Prostate gland (tissue), 2 donors: Measurements from ENCODE around the gene CAPS. TPM values are rescaled to one million over a fixed set of nuclear protein-coding genes. Genes with fewer than 3 reads are reported as not detected.
A peak's percentile ranks its signal among the peaks of the same experiment; 100 is the strongest.

Experiments used
- DNase-seq: peaks from one replicate; pipeline ENCODE4 v3.0.0-alpha.2; 2019; ENCODE audit warnings: low spot score
- H3K27ac ChIP-seq, 2 donors: fragments of 200-600 bp; sonication (generic); 2 replicates each; pipeline ENCODE4 v1.5.1; 2017 to 2019
- H3K27me3 ChIP-seq: fragments of 200-600 bp; sonication (generic); replicated peaks from 2 replicates; pipeline ENCODE4 v1.5.1; 2019; ENCODE audit not compliant: insufficient read depth
- H3K36me3 ChIP-seq, 2 donors: fragments of 200-600 bp; sonication (generic); 1 replicate in 1 of 2; 2 replicates in 1 of 2; pipeline versions ENCODE4 v1.5.1 to v1.8.1; 2017 to 2019
- H3K4me1 ChIP-seq: fragments of 200-600 bp; sonication (generic); replicated peaks from 2 replicates; pipeline ENCODE4 v1.5.1; 2019
- H3K4me3 ChIP-seq, 2 donors: fragments of 200-600 bp; sonication (generic); 2 replicates each; pipeline ENCODE4 v1.5.1; 2017 to 2019
- H3K9me3 ChIP-seq: fragments of 200-600 bp; sonication (generic); 2 replicates; pipeline ENCODE4 v1.5.1; 2017
- CTCF ChIP-seq, 4 experiments: fragments of 200-600 bp in 2 of 4; fragments of 450-650 bp in 2 of 4; sonication (generic) in 2 of 4; IDR thresholded peaks; 1 replicate in 3 of 4; 2 replicates in 1 of 4; pipeline ENCODE4 v1.5.1; 2016 to 2019; ENCODE audit warnings: antibody characterized with exemption in 4 of 4, mild to moderate bottlenecking in 2 of 4, moderate library complexity in 2 of 4
- POLR2A ChIP-seq: fragments of 450-650 bp; IDR thresholded peaks from one replicate; pipeline ENCODE4 v1.6.1; 2016; ENCODE audit warnings: antibody characterized with exemption, mild to moderate bottlenecking
- POLR2AphosphoS5 ChIP-seq: sonication (generic); formaldehyde crosslinking; IDR thresholded peaks from one replicate; pipeline ENCODE4 v1.6.1; 2017; ENCODE audit warnings: antibody characterized with exemption
- WGBS: methylation state at CpG from one replicate; pipeline ENCODE4 v1.1.5; 2018; 5-methylcytosine and 5-hydroxymethylcytosine counted together
- intact Hi-C: fragments of 100-400 bp; cut with DNase I; formaldehyde crosslinking; loops from one replicate; pipeline ENCODE4 v1.14.2; 2022
- total RNA-seq, 2 donors: library from RNA; depleted of rRNA; stranded (reverse); fragments of >200 nt; gene quantifications; one replicate each; pipeline ENCODE4 v1.1.0, GENCODE V29; 2016

The CAPS gene
- total RNA-seq, 2 donors from 2014 or later: 27.9 to 36.8 TPM

- H3K4me3 ChIP-seq: no peak overlapping the region
- TF ChIP-seq CTCF (IDR thresholded peaks at IDR 0.05) (no peak), POLR2AphosphoS5 (no peak), POLR2A (no peak)
- WGBS: 88% methylated on average over 8 of the region's 8 CpGs
- no peak for DNase-seq
- no peak overlapping the region for H3K27ac ChIP-seq
- no peaks in the 10 kb centered on the region for H3K27me3 ChIP-seq
- no peaks in the 10 kb centered on the region for H3K4me1 ChIP-seq
- intact Hi-C loops: no loop called here
- no peaks in the 10 kb centered on the region for H3K9me3 ChIP-seq
- no peaks in the 10 kb centered on the region for H3K36me3 ChIP-seq
Observed at GRCh38 chr19:5895890-5896289, 18.2 kb upstream of the CAPS start.

GRCh38 chr19:5896365-5897076, 17.5 kb upstream of the CAPS start:
- TF ChIP-seq CTCF (IDR thresholded peaks at IDR 0.05): no peak
- no peak for TF ChIP-seq POLR2AphosphoS5
- no peak for TF ChIP-seq POLR2A
- H3K27me3 ChIP-seq: no peaks in the 10 kb centered on the region
- no peak for DNase-seq
- H3K36me3 ChIP-seq: no peaks in the 10 kb centered on the region
- H3K4me1 ChIP-seq: no peaks in the 10 kb centered on the region
- H3K9me3 ChIP-seq: no peaks in the 10 kb centered on the region
- H3K27ac ChIP-seq: peak overlapping the region in 1 of 2 donors; percentile 2
- intact Hi-C loops: no loop called here
- 79% methylated on average over 25 of the region's 29 CpGs for WGBS
- no peak overlapping the region for H3K4me3 ChIP-seq

- TF ChIP-seq POLR2A: no peak
- no peak for TF ChIP-seq POLR2AphosphoS5
Observed at GRCh38 chr19:5897189-5897969, 16.7 kb upstream of the CAPS start.

GRCh38 chr19:5899728-5900526, 14.1 kb upstream of the CAPS start:
- Histone ChIP-seq H3K27ac (no peak overlapping the region), H3K27me3 (no peaks in the 10 kb centered on the region), H3K4me1 (no peaks in the 10 kb centered on the region), H3K4me3 (no peak overlapping the region), H3K9me3 (no peaks in the 10 kb centered on the region), H3K36me3 (no peaks in the 10 kb centered on the region)
- intact Hi-C loops: no loop called here
- 80% methylated on average over 13 of the region's 13 CpGs for WGBS
- TF ChIP-seq POLR2AphosphoS5: no peak
- no peak for TF ChIP-seq POLR2A
- no peak for TF ChIP-seq CTCF (IDR thresholded peaks at IDR 0.05)
- DNase-seq: no peak

More at GRCh38 chr19:5897189-5897969, 16.7 kb upstream of the CAPS start:
- H3K4me1 ChIP-seq: no peaks in the 10 kb centered on the region
- no peaks in the 10 kb centered on the region for H3K27me3 ChIP-seq
- 64% methylated on average over 30 of the region's 30 CpGs for WGBS
- peak overlapping the region in 1 of 2 donors; percentile 2 for H3K27ac ChIP-seq
- no peak for DNase-seq
- H3K4me3 ChIP-seq: no peak overlapping the region
- H3K9me3 ChIP-seq: no peaks in the 10 kb centered on the region
- no peaks in the 10 kb centered on the region for H3K36me3 ChIP-seq
- intact Hi-C loops: no loop called here

GRCh38 chr19:5900976-5901375, 13.1 kb upstream of the CAPS start:
- Histone ChIP-seq H3K27ac (no peak overlapping the region), H3K27me3 (no peaks in the 10 kb centered on the region), H3K4me3 (no peak overlapping the region), H3K36me3 (no peaks in the 10 kb centered on the region), H3K4me1 (peaks cover 8% of the 10 kb centered on the region), H3K9me3 (no peaks in the 10 kb centered on the region)
- no peak for TF ChIP-seq CTCF (IDR thresholded peaks at IDR 0.05)
- no peak for TF ChIP-seq POLR2AphosphoS5
- TF ChIP-seq POLR2A: no peak
- DNase-seq: no peak
- intact Hi-C loops: no loop called here
- WGBS: 90% methylated on average over 8 of the region's 8 CpGs
